Hepatocyte (in vitro differentiated cells): ENCODE data around the gene OGFR.

ENCODE experiments used
- EZH2 ChIP-seq: fragments of 200-600 bp; sonication (generic); IDR thresholded peaks from 2 replicates; pipeline ENCODE4 v1.6.1; 2016; ENCODE audit warnings: antibody characterized with exemption, mild to moderate bottlenecking, borderline replicate concordance
- EZH2phosphoT487 ChIP-seq: fragments of 200-600 bp; sonication (generic); IDR thresholded peaks from one replicate; pipeline ENCODE4 v1.6.1; 2018; ENCODE audit warnings: antibody characterized with exemption, mild to moderate bottlenecking, low read depth, moderate library complexity; ENCODE audit not compliant: unreplicated experiment, severe bottlenecking
- TF ChIP-seq, protein P1 (sequence below): fragments of 200-600 bp; sonication (generic); IDR thresholded peaks from 2 replicates; pipeline ENCODE4 v1.5.1; 2016; ENCODE audit warnings: antibody characterized with exemption, mild to moderate bottlenecking; ENCODE audit not compliant: poor library complexity

DNA sequence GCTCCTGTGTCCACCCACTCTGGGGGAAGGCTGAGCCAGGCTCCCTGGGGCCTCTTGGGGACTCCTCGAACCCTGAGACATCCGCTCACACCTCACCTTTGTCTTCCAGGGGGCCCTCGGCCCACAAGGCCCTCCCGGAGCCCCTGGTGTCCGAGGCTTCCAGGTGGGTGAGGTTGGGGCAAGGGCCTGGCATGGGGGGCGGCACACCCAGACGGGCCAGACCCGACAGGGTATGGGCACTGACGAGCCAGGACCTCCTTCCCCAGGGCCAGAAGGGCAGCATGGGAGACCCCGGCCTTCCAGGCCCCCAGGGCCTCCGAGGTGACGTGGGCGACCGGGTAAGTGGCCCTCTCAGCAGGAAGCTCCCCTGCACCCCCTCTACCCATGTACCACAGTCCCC is 25.6 kb downstream of the OGFR start:
- TF ChIP-seq, protein P1, sequence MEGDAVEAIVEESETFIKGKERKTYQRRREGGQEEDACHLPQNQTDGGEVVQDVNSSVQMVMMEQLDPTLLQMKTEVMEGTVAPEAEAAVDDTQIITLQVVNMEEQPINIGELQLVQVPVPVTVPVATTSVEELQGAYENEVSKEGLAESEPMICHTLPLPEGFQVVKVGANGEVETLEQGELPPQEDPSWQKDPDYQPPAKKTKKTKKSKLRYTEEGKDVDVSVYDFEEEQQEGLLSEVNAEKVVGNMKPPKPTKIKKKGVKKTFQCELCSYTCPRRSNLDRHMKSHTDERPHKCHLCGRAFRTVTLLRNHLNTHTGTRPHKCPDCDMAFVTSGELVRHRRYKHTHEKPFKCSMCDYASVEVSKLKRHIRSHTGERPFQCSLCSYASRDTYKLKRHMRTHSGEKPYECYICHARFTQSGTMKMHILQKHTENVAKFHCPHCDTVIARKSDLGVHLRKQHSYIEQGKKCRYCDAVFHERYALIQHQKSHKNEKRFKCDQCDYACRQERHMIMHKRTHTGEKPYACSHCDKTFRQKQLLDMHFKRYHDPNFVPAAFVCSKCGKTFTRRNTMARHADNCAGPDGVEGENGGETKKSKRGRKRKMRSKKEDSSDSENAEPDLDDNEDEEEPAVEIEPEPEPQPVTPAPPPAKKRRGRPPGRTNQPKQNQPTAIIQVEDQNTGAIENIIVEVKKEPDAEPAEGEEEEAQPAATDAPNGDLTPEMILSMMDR: no peak
- no peak for TF ChIP-seq EZH2
- TF ChIP-seq EZH2phosphoT487: no peak
